ENCODE data around the gene MACF1.
A peak's percentile ranks its signal among the peaks of the same experiment; 100 is the strongest.

Gene MACF1

GRCh38 chr1:39170731-39171667 lies 33.5 kb upstream of the MACF1 start:
- H3K4me3 Mint-ChIP-seq: no peak overlapping the region
- peaks cover 1% of the 10 kb centered on the region for H3K27me3 Mint-ChIP-seq
- DNase-seq (ENCODE audit: low spot score in 2 of 2): no peak
- no peak overlapping the region for H3K27ac Mint-ChIP-seq
- no peaks in the 10 kb centered on the region for H3K36me3 Mint-ChIP-seq
- no peak for ATAC-seq (ENCODE audit: low read depth)
- no peaks in the 10 kb centered on the region for H3K4me1 Mint-ChIP-seq
- no peaks in the 10 kb centered on the region for H3K9me3 Mint-ChIP-seq

- ATAC-seq (ENCODE audit: low read depth) (no peak), DNase-seq (ENCODE audit: low spot score in 2 of 2) (no peak)
- Mint-ChIP-seq H3K4me3 (no peak overlapping the region), H3K27me3 (peaks cover 1% of the 10 kb centered on the region), H3K27ac (no peak overlapping the region), H3K36me3 (no peaks in the 10 kb centered on the region), H3K9me3 (no peaks in the 10 kb centered on the region), H3K4me1 (no peaks in the 10 kb centered on the region)
Observed at GRCh38 chr1:39173119-39173994, 31.1 kb upstream of the MACF1 start.

GRCh38 chr1:39173995-39174380 lies 30.5 kb upstream of the MACF1 start:
- H3K36me3 Mint-ChIP-seq: no peaks in the 10 kb centered on the region
- H3K9me3 Mint-ChIP-seq: no peaks in the 10 kb centered on the region
- H3K4me1 Mint-ChIP-seq: no peaks in the 10 kb centered on the region
- DNase-seq (ENCODE audit: low spot score in 2 of 2) (no peak), ATAC-seq (ENCODE audit: low read depth) (no peak)
- H3K27me3 Mint-ChIP-seq: peaks cover 1% of the 10 kb centered on the region
- H3K4me3 Mint-ChIP-seq: no peak overlapping the region
- no peak overlapping the region for H3K27ac Mint-ChIP-seq

- Mint-ChIP-seq H3K36me3 (no peaks in the 10 kb centered on the region), H3K27ac (no peak overlapping the region), H3K4me3 (no peak overlapping the region), H3K4me1 (no peaks in the 10 kb centered on the region), H3K27me3 (peaks cover 1% of the 10 kb centered on the region), H3K9me3 (no peaks in the 10 kb centered on the region)
- no peak for ATAC-seq (ENCODE audit: low read depth)
- no peak for DNase-seq (ENCODE audit: low spot score in 2 of 2)
Observed at GRCh38 chr1:39174390-39175081, 30.0 kb upstream of the MACF1 start.

GRCh38 chr1:39177706-39178105 lies 26.8 kb upstream of the MACF1 start:
- DNase-seq (ENCODE audit: low spot score in 2 of 2) (no peak), ATAC-seq (ENCODE audit: low read depth) (no peak)
- Mint-ChIP-seq H3K4me1 (no peaks in the 10 kb centered on the region), H3K9me3 (no peaks in the 10 kb centered on the region), H3K4me3 (no peak overlapping the region), H3K27ac (no peak overlapping the region), H3K36me3 (no peaks in the 10 kb centered on the region), H3K27me3 (no peaks in the 10 kb centered on the region)

- Mint-ChIP-seq H3K27me3 (no peaks in the 10 kb centered on the region), H3K36me3 (no peaks in the 10 kb centered on the region), H3K27ac (no peak overlapping the region)
Observed at GRCh38 chr1:39178541-39179431, 25.7 kb upstream of the MACF1 start.

GRCh38 chr1:39181311-39181710 lies 23.2 kb upstream of the MACF1 start:
- no peaks in the 10 kb centered on the region for H3K9me3 Mint-ChIP-seq
- H3K4me1 Mint-ChIP-seq: peaks cover 11% of the 10 kb centered on the region
- no peaks in the 10 kb centered on the region for H3K36me3 Mint-ChIP-seq
- H3K27ac Mint-ChIP-seq: no peak overlapping the region
- no peaks in the 10 kb centered on the region for H3K27me3 Mint-ChIP-seq
- DNase-seq (ENCODE audit: low spot score in 2 of 2) (no peak), ATAC-seq (ENCODE audit: low read depth) (no peak)
- H3K4me3 Mint-ChIP-seq: no peak overlapping the region

More at GRCh38 chr1:39178541-39179431, 25.7 kb upstream of the MACF1 start:
- Mint-ChIP-seq H3K4me3 (no peak overlapping the region), H3K4me1 (peaks cover 3% of the 10 kb centered on the region), H3K9me3 (no peaks in the 10 kb centered on the region)
- ATAC-seq (ENCODE audit: low read depth): no peak
- no peak for DNase-seq (ENCODE audit: low spot score in 2 of 2)

- no peaks in the 10 kb centered on the region for H3K27me3 Mint-ChIP-seq
- H3K9me3 Mint-ChIP-seq: no peaks in the 10 kb centered on the region
- peaks cover 11% of the 10 kb centered on the region for H3K4me1 Mint-ChIP-seq
- H3K27ac Mint-ChIP-seq: peak overlapping the region; percentile 16
- no peak for DNase-seq (ENCODE audit: low spot score in 2 of 2)
- no peak for ATAC-seq (ENCODE audit: low read depth)
- H3K4me3 Mint-ChIP-seq: no peak overlapping the region
- H3K36me3 Mint-ChIP-seq: no peaks in the 10 kb centered on the region
Observed at GRCh38 chr1:39182804-39183203, 21.7 kb upstream of the MACF1 start.

- peak in 1 of 2 donors; percentile 21 for DNase-seq (ENCODE audit: low spot score in 2 of 2)
- Mint-ChIP-seq H3K9me3 (no peaks in the 10 kb centered on the region), H3K4me3 (no peak overlapping the region), H3K27ac (peak overlapping the region; percentile 29), H3K36me3 (no peaks in the 10 kb centered on the region), H3K27me3 (no peaks in the 10 kb centered on the region), H3K4me1 (peaks cover 11% of the 10 kb centered on the region)
- peak; percentile 91 for ATAC-seq (ENCODE audit: low read depth)
Observed at GRCh38 chr1:39183503-39184353, 20.8 kb upstream of the MACF1 start.

GRCh38 chr1:39184354-39184818 lies 20.1 kb upstream of the MACF1 start:
- Mint-ChIP-seq H3K36me3 (no peaks in the 10 kb centered on the region), H3K27ac (peak overlapping the region; percentile 29), H3K27me3 (no peaks in the 10 kb centered on the region), H3K4me3 (no peak overlapping the region), H3K9me3 (no peaks in the 10 kb centered on the region), H3K4me1 (peaks cover 11% of the 10 kb centered on the region)
- ATAC-seq (ENCODE audit: low read depth) (no peak), DNase-seq (ENCODE audit: low spot score in 2 of 2) (no peak)

GRCh38 chr1:39187275-39188046 lies 17.0 kb upstream of the MACF1 start:
- H3K4me1 Mint-ChIP-seq: peaks cover 11% of the 10 kb centered on the region
- no peak for DNase-seq (ENCODE audit: low spot score in 2 of 2)
- no peaks in the 10 kb centered on the region for H3K36me3 Mint-ChIP-seq
- H3K4me3 Mint-ChIP-seq: no peak overlapping the region
- H3K27me3 Mint-ChIP-seq: no peaks in the 10 kb centered on the region
- H3K9me3 Mint-ChIP-seq: no peaks in the 10 kb centered on the region
- no peak for ATAC-seq (ENCODE audit: low read depth)
- peak overlapping the region; percentile 64 for H3K27ac Mint-ChIP-seq

- Mint-ChIP-seq H3K27ac (no peak overlapping the region), H3K4me3 (no peak overlapping the region), H3K9me3 (no peaks in the 10 kb centered on the region), H3K36me3 (no peaks in the 10 kb centered on the region), H3K27me3 (no peaks in the 10 kb centered on the region), H3K4me1 (peaks cover 4% of the 10 kb centered on the region)
- DNase-seq (ENCODE audit: low spot score in 2 of 2) (no peak), ATAC-seq (ENCODE audit: low read depth) (no peak)
Observed at GRCh38 chr1:39189592-39190041, 14.9 kb upstream of the MACF1 start.

Measured in memory B cell (primary cell).